GM13976 (cell line): ENCODE measurements around the gene TNFSF11.

Experiments
- DNase-seq: peaks from one replicate; pipeline ENCODE4 v3.0.0; 2012; ENCODE audit warnings: low spot score
- in situ Hi-C: fragments of 300-500 bp; cut with MboI; formaldehyde crosslinking; loops from one replicate; pipeline ENCODE4 v1.12.0; 2022; ENCODE audit warnings: low sequenced_read_pairs, mixed read lengths, inconsistent platforms; ENCODE audit not compliant: unreplicated experiment
- TF ChIP-seq, protein P1 (sequence below): IDR thresholded peaks from 2 replicates; pipeline ENCODE4 v1.5.1; 2012; ENCODE audit warnings: borderline replicate concordance, mild to moderate bottlenecking; ENCODE audit not compliant: insufficient read depth; ENCODE audit errors: extremely low read depth, missing control alignments, control extremely low read depth

The TNFSF11 gene

GRCh38 chr13:42561752-42562467 is 12.0 kb upstream of the TNFSF11 start:
- in situ Hi-C loops = no loop called here
- TF ChIP-seq, protein P1, sequence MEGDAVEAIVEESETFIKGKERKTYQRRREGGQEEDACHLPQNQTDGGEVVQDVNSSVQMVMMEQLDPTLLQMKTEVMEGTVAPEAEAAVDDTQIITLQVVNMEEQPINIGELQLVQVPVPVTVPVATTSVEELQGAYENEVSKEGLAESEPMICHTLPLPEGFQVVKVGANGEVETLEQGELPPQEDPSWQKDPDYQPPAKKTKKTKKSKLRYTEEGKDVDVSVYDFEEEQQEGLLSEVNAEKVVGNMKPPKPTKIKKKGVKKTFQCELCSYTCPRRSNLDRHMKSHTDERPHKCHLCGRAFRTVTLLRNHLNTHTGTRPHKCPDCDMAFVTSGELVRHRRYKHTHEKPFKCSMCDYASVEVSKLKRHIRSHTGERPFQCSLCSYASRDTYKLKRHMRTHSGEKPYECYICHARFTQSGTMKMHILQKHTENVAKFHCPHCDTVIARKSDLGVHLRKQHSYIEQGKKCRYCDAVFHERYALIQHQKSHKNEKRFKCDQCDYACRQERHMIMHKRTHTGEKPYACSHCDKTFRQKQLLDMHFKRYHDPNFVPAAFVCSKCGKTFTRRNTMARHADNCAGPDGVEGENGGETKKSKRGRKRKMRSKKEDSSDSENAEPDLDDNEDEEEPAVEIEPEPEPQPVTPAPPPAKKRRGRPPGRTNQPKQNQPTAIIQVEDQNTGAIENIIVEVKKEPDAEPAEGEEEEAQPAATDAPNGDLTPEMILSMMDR = no peak
- no peak for DNase-seq

GRCh38 chr13:42567906-42568305 is 6.0 kb upstream of the TNFSF11 start:
- in situ Hi-C loops = no loop called here
- TF ChIP-seq, protein P1 = no peak
- no peak for DNase-seq

GRCh38 chr13:42569576-42570344 is 4.2 kb upstream of the TNFSF11 start:
- TF ChIP-seq, protein P1 = no peak
- DNase-seq = peak; percentile 28
- in situ Hi-C loops = no loop called here

GRCh38 chr13:42571895-42572294 is 2.1 kb upstream of the TNFSF11 start:
- in situ Hi-C loops = no loop called here
- no peak for DNase-seq
- TF ChIP-seq, protein P1 = no peak

- TF ChIP-seq, protein P1 = no peak
- peak; percentile 85 for DNase-seq
- in situ Hi-C loops = no loop called here
Observed at GRCh38 chr13:42574435-42575311, 721 bp downstream of the TNFSF11 start.

DNA sequence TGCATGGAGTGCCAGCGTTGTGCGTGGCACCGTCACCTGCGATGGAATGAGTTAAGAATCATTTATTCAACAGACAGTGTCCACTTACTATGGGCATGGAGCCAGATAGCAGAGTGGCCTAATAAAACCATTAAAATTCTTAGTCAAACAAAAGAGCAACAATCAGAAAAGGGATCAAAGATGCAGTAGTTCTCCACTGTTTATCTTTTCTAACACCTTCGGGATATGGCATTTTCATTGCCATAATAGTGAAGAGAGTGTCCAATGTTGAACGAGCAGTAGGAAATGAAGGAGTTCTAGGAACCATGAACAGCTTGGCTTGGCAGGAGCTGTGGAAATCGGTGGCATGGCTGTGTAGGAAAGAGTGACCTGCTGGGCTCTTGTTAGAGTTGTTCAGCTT is 2.0 kb downstream of the TNFSF11 start:
- DNase-seq = no peak
- TF ChIP-seq, protein P1 = no peak
- in situ Hi-C loops = no loop called here
